Ovary (tissue), 9 donors: ENCODE data around the gene EEF1B2. TPM values are rescaled to one million over a fixed set of nuclear protein-coding genes. Genes with fewer than 3 reads are reported as not detected.
"Not testable (repeated sequence)": the region's sequence is repeated elsewhere in the genome, so short reads cannot be mapped to it uniquely, and the experiment has no call there.

ENCODE experiments used
- DNase-seq, 5 donors: peaks; one replicate each; pipeline ENCODE4 v3.0.0-alpha.2; 2019 to 2020
- H3K27ac ChIP-seq, 2 donors: fragments of 200-600 bp; one replicate each; pipeline versions ENCODE4 v1.5.1 to v1.8.0; 2019 to 2022
- H3K27me3 ChIP-seq: fragments of 200-600 bp; one replicate; pipeline ENCODE4 v1.8.0; 2022
- H3K36me3 ChIP-seq: fragments of 200-600 bp; sonication (generic); one replicate; pipeline ENCODE4 v1.5.1; 2019
- H3K4me1 ChIP-seq: one replicate; pipeline ENCODE4 v1.8.1; 2013; ENCODE audit warnings: mild to moderate bottlenecking, moderate library complexity; ENCODE audit not compliant: insufficient read depth
- H3K4me3 ChIP-seq: fragments of 200-600 bp; sonication (generic); one replicate; pipeline ENCODE4 v1.5.1; 2017
- H3K9me3 ChIP-seq, 2 donors: fragments of 200-600 bp in 1 of 2; sonication (generic) in 1 of 2; one replicate each; pipeline versions ENCODE4 v1.5.1 to v1.8.1; 2013 to 2019; ENCODE audit warnings: mild to moderate bottlenecking in 1 of 2, moderate library complexity in 1 of 2
- CTCF ChIP-seq, 3 donors: fragments of 450-650 bp in 2 of 3; fragments of 200-600 bp in 1 of 3; IDR thresholded peaks; one replicate each; pipeline versions ENCODE4 v1.5.1 to v1.8.0; 2016 to 2022; ENCODE audit warnings: antibody characterized with exemption in 3 of 3, mild to moderate bottlenecking in 1 of 3
- EP300 ChIP-seq: sonication (generic); formaldehyde crosslinking; IDR thresholded peaks from one replicate; pipeline ENCODE4 v1.6.1; 2017; ENCODE audit warnings: antibody characterized with exemption
- POLR2A ChIP-seq: fragments of 450-650 bp; IDR thresholded peaks from one replicate; pipeline ENCODE4 v1.6.1; 2017; ENCODE audit warnings: antibody characterized with exemption, mild to moderate bottlenecking, moderate library complexity
- WGBS, 3 donors: extraction: QIAGEN DNeasy Blood & Tissue Kit in 1 of 3; methylation state at CpG; one replicate each; pipeline versions ENCODE4 v1.1.5 to v1.1.7; 2013 to 2017; 5-methylcytosine and 5-hydroxymethylcytosine counted together
- intact Hi-C, 4 donors: fragments of 100-400 bp; cut with DNase I; formaldehyde crosslinking; loops; one replicate each; pipeline versions ENCODE4 v1.11.0 to v1.15.1; 2022 to 2023
- polyA plus RNA-seq, 2 donors: library from polyadenylated mRNA; stranded (reverse); fragments of 200-250 nt in 1 of 2; fragments of 350-450 nt in 1 of 2; fragmentation: Illumina TruSeq in 1 of 2; extraction: RNeasy Lipid Tissue Mini Kit (QIAGEN cat#74804) in 1 of 2; gene quantifications; one replicate each; pipeline ENCODE4 v1.2.3, GENCODE V29; 2013 to 2014
- small RNA-seq: library from RNA; depleted of rRNA; stranded (forward); fragments of <200 nt; gene quantifications from one replicate; pipeline ENCODE3, GENCODE V24; 2016
- total RNA-seq, 7 donors: library from RNA; depleted of rRNA in 2 of 7; stranded (reverse); fragments of >200 nt in 2 of 7; fragmentation: NEBNext Ultra II Directional in 3 of 7; extraction: Animal tissue kit (Norgen Biotek cat#: 25700) in 3 of 7; gene quantifications; one replicate each; pipeline versions ENCODE4 v1.1.0 to v1.2.4, GENCODE V29; 2016 to 2023
- donor health status: DM: no; HTN: no; CAD: no; lungs with moderate emphysema.
- donor health status: DM: no; HTN: no; CAD: no.
- donor health status: Bipolar disorder and iron deficiency.
- donor health status: DM: yes; HTN: yes; CAD: no.
- donor health status: DM: no; HTN: no; CAD: no.
- donor health status: DM: yes; HTN: yes; CAD: no.

EEF1B2 gene
- total and polyA plus RNA-seq, 9 donors: 647 to 1,651 (median 809) TPM

- no peak for TF ChIP-seq POLR2A
- no peak for TF ChIP-seq CTCF (IDR thresholded peaks at IDR 0.05)
- no peak for TF ChIP-seq EP300
- Histone ChIP-seq H3K9me3 (no peaks in the 10 kb centered on the region), H3K4me1 (peaks cover 3% of the 10 kb centered on the region), H3K27me3 (no peaks in the 10 kb centered on the region), H3K4me3 (no peak overlapping the region), H3K36me3 (no peaks in the 10 kb centered on the region), H3K27ac (no peak overlapping the region)
- intact Hi-C loops: no loop called here
- DNase-seq: no peak
- WGBS, 3 donors: 55 to 69% (median 60%) methylated on average over 3 of the region's 3 CpGs
Measured at GRCh38 chr2:206204710-206205109, 45.0 kb downstream of the EEF1B2 start.

GRCh38 chr2:206207316-206207715, 47.6 kb downstream of the EEF1B2 start:
- DNase-seq, H3K4me3 ChIP-seq, H3K36me3 ChIP-seq, H3K4me1 ChIP-seq, intact Hi-C loops, H3K27ac ChIP-seq, H3K9me3 ChIP-seq, H3K27me3 ChIP-seq: not testable (repeated sequence)
- WGBS, 3 donors: 95 to 100% (median 97%) methylated on average over 2 of the region's 2 CpGs

GRCh38 chr2:206208900-206209299, 49.2 kb downstream of the EEF1B2 start:
- Histone ChIP-seq H3K4me3 (no peak overlapping the region), H3K9me3 (no peaks in the 10 kb centered on the region), H3K4me1 (peaks cover 2% of the 10 kb centered on the region), H3K36me3 (no peaks in the 10 kb centered on the region), H3K27me3 (no peaks in the 10 kb centered on the region), H3K27ac (no peak overlapping the region)
- no peak for DNase-seq
- intact Hi-C loops: no loop called here
- TF ChIP-seq CTCF (IDR thresholded peaks at IDR 0.05) (no peak), POLR2A (no peak), EP300 (no peak)
- WGBS, 3 donors: 76 to 81% (median 80%) methylated on average over 7 of the region's 7 CpGs

GRCh38 chr2:206211657-206212255, 52.1 kb downstream of the EEF1B2 start:
- DNase-seq: no peak

More at GRCh38 chr2:206211657-206212255, 52.1 kb downstream of the EEF1B2 start:
- TF ChIP-seq EP300 (no peak), POLR2A (no peak), CTCF (IDR thresholded peaks at IDR 0.05) (no peak)
- no peaks in the 10 kb centered on the region for H3K4me1 ChIP-seq
- no peak overlapping the region for H3K4me3 ChIP-seq
- H3K36me3 ChIP-seq: no peaks in the 10 kb centered on the region
- H3K9me3 ChIP-seq: no peaks in the 10 kb centered on the region
- 53 to 72% (median 70%) methylated on average over 2 of the region's 2 CpGs for WGBS, 3 donors
- H3K27ac ChIP-seq: no peak overlapping the region
- H3K27me3 ChIP-seq: no peaks in the 10 kb centered on the region
- intact Hi-C loops: no loop called here

Small RNA genes lying within 50 kb of the gene (small RNA-seq; reads per million reads assigned to genes)
- gene RF00134: not detected
- not detected for gene RF02271
- not detected for gene SNORA41
- gene SNORD51: not detected

Other genes starting within 250 kb of the EEF1B2 start
- 10 to 100 TPM; 16.8 to 37.6 (median 26.2) TPM for gene INO80D, start 73.7 kb upstream of the EEF1B2 start, total RNA-seq
- 1 to 10 TPM; 3.2 to 4.3 TPM for gene INO80D, start 73.7 kb upstream of the EEF1B2 start, polyA plus RNA-seq
- gene NDUFS1, start 451 bp upstream of the EEF1B2 start, total RNA-seq: 10 to 100 TPM; 29.6 to 75.7 (median 58.3) TPM
- gene NDUFS1, start 451 bp upstream of the EEF1B2 start, polyA plus RNA-seq: 10 to 100 TPM; 17.3 to 86.7 TPM
- gene ZDBF2, start 114.8 kb downstream of the EEF1B2 start, total RNA-seq: 10 to 100 TPM; 18.0 to 36.4 (median 27.0) TPM
- 1 to 10 TPM; 4.1 to 6.7 TPM for gene ZDBF2, start 114.8 kb downstream of the EEF1B2 start, polyA plus RNA-seq